Inferior parietal cortex (tissue), 1 donor: ENCODE measurements around the gene PGGHG.

Source experiments
- DNase-seq: peaks from one replicate; pipeline ENCODE4 v3.0.0-alpha.2; 2016; ENCODE audit errors: extremely low spot score

PGGHG gene

DNA sequence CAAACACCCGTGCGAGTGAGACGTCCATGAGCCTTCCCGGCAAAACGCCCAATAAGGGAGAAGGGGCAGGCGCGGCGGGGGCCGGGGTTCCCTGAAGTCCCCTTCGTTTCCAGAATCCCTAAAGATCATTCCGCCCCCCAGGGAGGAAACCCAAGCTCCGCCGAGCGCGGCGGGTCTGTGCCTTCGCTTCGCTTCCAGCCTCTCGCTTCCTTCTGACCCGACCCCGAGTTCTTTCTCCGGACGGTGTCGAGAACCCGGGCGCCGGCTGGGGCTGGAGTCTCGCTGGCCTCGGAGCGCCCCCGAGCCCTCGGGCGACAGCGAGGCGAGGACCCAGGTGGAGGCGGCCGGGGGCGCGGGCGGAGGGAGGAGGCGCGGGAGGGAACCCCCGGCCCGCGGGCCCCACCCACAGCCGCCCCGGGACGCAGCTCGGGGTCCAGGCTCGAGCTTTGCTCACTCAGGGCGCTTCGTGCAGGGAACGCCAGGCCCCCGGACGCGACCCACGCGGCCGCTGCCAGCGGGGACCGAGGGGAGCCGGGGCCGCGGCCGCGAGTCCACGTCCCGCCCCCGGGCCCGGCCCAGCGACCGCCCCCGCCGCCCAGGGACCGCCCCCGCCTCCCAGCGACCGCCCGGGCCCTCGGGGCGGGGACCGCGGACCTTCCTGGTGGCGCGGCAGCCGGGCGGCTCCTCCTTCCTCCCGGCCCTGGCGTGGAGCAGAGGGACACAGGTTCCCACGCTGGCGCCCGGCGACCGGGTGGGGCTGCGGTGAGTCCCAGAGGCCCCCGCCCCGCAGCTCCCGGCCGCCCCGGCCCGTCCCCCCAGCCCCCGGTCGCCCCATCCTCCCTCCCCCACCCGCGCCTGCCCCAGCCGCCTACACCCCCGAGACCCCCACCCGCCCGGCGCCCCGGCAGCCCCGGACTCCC lies at the start of gene PGGHG:
Gene PGGHG (plus strand): TSS at position 649 of the 920 bp plus-strand sequence. CDS start 691 bp downstream, outside the sequence.
- no peak for DNase-seq

DNA sequence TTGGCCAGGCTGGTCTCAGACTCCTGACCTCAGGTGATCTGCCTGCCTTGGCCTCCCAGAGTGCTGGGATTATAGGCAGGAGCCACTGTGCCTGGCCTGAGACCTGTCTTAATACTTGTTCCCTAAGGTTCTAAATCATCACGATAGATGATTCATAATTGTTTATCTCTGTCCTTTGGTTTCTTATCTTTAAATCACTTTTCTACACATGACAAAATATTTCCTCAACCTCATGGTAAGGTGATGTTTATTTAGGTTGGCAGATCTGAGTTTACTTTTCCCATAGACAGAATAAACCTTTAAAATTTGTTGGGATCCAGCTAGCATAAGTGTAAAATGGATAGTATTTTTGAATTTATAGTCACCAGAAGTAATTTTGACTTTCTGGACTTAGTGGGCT lies 48.6 kb upstream of the PGGHG start:
- DNase-seq: no peak

DNA sequence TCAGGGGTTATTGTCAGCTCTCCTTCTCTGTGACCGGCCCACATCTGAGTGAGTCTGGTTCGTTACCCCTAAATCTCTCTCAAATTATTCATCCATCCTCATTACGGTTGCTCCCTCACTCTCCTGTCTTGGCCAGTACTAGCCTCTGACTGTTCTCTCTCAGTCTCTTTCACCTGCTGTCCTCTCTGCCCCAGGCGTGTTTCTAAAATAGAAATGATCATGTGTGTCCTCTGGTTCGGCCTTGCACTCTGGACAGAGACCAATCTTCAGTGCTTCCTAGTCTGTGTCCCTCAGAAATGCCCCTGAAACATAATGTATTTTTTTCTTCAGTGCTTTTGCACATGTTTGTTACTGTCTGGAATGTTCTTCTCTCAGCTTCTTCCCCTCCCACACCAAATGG lies 47.3 kb upstream of the PGGHG start:
- DNase-seq: no peak

DNA sequence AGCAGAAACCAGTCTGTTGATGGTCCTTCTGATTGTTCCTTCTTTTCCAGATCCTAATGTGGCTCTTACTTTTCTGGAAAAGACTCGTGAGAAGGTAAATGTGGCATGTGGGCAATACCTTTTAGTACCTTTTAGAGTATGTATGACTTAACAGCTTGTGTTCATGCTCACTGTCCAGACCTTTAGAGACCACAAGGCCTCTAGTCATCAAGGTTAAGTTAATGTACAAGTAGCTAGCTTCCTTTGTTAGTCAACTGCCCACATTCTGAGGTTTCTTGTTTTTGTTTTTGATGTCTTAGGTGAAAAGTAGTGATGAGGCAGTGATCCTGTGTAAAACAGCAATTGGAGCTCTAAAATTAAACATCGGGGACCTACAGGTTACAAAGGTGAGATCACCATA lies 44.5 kb upstream of the PGGHG start:
- DNase-seq: no peak

DNA sequence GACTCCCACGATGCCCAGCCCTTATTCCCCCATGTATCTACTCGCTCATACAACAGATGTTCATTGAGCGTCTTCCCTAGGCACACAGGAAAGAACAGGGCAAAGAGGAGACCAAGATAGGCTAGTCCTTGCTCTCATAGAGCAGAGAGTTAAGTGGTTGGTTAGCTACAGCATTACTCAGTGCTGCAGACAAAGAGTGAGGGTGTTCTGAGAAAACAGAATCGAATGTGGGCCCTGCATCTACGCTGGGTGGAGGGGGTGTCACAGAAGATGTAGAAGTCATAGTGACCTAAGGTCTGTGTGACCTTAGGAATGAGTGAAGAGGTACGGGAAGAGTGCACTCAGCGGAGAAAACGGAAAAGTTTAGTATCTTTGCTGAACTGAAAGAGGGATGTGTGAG lies 39.9 kb upstream of the PGGHG start:
- no peak for DNase-seq

DNA sequence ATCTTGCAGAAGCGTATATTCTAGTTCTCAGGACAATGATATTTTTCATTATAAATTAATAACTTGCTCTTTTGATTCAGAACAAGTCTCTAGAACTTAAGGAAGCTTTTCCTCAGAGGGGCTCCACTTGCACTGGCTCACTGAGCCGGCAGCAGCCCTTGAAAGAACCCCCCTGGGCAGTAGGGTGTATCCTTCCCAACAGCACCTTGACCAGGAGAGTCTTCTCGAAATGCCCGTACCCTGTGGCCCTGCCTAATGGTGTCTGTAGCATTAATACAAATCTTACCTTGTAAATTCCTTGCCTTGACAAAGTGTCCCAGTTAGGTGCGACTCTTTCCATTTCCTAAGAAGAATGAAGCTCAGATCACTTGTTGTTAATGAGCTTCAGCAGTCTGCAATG lies 38.7 kb upstream of the PGGHG start:
- DNase-seq: no peak

DNA sequence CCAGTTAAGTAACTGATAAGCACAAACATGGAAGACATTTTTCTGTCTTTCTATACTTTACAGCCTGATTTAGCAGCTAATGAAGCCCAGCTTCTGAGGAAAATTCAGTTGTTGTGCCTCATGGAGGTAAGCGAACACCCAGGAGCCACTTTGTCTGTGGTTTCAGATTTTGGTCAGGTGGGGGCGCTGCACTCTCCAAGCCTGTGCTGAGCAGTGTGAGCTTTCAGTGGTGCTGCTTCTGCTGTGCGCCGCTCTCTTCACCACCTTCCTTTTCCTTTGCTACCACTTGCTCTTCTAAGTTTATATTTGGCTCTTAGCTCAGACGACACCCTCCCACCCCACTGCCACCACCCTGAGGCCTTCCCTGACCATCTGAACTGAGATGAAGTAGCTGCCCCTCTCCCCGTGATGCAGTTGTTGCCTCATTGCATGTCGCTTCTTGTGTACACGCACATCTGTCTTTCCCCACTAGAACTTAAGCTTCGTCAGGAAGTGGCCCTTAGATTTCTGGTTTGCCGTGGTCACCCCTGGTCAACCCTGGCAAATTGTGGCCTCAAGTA lies 38.1 kb upstream of the PGGHG start:
- DNase-seq: peak; percentile 47

DNA sequence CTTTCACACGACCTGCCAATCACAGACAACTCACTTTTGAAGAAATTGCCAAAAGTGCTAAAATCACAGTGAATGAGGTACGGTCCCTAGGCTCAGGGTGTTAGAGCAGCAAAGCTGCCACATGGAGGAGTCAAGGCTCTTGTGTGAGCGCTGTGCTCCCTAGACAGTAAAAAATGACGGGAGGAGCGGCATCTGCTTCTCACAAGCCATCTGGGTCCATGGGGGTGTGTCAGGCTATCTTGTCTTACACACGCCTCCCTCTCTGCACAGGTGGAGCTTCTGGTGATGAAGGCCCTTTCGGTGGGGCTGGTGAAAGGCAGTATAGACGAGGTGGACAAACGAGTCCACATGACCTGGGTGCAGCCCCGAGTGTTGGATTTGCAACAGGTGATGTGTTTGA lies 37.4 kb upstream of the PGGHG start:
- DNase-seq: no peak

DNA sequence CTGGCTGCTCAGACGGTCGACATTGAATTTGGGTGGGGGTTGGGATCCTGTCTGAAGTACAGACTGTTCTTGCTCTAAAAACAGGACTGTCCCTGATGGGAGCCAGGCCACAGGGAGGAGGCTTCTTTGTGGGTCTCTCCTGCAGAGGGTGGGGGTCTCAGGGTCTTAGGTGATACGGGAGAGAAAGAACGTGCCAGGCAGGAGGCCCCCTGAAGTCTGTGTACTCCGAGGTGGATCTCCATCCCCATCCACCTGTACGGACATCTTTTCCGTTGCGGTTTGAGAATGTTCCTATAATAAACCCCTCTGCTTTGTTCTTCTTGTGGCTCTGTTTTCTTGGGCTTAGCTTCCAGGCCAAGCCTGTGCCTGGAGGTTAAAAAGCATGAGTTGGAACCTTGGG lies 36.3 kb upstream of the PGGHG start:
- no peak for DNase-seq

DNA sequence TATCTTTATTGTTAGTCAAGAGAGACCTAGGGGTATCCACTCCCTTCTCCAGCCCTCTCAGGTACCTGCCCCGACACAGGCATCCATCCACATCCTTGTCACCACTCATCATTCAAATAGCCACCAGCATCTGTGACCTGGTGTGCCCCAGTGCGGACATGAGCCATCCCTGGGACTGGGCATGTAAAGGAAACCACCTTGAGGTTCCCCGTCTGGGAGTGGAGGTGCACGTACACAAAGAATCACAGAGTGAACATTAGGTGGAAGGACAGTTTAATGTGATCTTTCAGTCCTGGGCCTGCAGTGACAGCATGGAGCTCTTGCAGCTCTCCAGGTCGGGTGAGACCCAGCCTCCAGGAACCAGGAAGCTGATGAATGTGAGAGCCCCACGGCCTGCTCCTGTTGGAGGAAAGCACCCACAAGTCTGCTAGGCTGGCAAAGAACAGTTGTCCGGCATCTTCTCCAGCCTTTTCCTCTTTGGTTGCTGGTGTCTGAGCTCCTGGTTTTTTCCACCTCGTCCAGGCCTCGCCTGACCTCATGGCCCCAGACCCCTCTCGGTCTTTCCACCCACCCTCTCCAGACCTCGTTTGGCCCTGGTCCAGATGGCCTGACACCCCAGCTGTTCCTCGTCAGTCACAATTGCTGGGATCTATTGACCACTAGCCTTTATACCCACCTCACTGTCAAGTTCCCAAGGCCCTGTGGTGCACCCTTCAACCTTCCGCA lies 35.6 kb upstream of the PGGHG start:
- no peak for DNase-seq

DNA sequence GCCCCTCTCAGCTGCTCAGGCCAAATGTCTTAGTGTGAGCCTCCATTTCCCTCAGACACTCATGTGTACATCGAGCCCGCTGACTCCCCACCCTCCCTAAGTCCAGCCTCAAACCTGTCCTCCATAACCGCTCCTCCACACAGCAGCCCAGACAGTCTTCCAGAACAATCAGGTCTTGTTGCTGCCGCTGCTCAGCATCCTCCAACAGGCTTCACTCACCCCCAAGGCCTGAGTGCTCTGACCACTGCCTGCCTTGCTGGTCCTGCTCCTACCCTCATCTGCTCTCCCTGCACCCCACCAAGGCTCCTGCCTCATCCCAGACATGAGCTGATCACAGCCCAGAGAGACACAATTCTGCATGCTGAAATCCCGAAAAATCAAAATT lies 35.0 kb upstream of the PGGHG start:
- DNase-seq: no peak

DNA sequence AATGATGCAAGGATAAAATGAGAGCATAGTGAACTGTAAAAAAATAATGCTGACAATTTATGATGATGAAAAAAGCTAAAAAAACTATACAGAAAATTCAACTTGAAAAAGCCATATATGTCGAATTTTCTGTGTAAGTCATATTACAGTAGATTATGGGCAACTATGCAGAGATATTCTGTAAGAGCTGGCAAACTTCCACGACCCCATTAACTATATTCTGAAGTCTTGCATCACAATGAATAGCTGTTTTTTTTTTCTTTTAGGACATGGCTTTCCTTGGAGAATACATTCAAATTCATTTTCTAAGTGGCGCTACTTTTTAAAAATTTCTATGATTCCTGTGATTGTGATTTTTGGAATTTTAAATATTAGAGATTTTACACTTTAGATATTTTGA lies 33.8 kb upstream of the PGGHG start:
- DNase-seq: no peak

DNA sequence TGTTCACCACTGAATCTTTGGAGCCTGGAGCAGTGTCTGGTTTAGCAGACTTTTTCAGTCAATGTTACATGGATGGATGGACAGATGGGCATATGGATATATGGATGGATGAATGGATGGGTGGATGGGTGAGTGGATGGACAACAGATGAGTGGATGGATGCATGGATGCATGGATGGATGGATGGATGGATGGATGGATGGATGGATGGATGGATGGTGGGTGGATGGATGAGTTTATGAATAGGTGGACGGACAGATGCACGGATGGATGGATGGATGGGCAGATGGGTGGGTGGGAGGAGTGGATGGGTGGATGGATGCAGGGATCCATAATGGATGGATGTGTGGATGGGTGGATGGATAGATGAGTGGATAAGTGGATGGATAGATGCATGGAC lies 33.1 kb upstream of the PGGHG start:
- no peak for DNase-seq

DNA sequence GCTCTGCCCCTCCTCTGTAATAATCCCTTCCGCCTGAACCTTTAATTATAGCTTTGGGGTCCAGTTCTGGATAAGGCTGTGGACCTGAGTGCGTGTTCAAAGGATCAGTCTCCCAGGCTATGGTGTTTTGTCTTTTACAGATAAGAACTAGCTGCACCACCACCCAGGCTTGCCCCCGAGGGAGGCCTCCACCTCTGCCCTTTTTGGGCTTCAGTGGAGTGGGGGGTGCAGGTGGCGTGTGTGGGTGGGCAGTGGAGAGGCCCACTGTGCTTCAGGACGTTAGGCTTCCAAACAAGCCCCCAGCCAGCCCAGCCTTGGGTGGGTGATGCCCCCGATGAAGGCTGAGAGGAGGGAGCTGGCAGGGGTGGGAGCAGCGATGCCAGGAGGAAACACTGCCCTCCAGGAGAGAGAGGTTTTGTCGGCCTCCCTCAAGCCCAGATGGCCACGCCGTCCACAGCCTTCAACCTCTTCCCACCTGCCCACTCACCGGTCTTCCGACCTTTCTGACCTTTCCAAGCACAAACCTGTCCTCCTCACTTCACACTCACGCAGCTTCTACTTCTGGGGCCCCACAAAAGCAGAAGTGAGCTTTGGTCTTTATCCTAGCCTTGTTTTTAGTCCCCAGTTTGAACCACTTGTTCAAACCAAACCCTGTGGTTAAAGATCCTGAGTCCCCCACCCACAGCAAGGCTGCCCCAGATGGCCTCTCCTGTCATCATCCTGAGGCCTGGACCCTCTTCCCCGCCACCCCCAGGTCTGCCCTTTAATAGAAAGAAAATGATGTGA lies 31.8 kb upstream of the PGGHG start:
- no peak for DNase-seq

DNA sequence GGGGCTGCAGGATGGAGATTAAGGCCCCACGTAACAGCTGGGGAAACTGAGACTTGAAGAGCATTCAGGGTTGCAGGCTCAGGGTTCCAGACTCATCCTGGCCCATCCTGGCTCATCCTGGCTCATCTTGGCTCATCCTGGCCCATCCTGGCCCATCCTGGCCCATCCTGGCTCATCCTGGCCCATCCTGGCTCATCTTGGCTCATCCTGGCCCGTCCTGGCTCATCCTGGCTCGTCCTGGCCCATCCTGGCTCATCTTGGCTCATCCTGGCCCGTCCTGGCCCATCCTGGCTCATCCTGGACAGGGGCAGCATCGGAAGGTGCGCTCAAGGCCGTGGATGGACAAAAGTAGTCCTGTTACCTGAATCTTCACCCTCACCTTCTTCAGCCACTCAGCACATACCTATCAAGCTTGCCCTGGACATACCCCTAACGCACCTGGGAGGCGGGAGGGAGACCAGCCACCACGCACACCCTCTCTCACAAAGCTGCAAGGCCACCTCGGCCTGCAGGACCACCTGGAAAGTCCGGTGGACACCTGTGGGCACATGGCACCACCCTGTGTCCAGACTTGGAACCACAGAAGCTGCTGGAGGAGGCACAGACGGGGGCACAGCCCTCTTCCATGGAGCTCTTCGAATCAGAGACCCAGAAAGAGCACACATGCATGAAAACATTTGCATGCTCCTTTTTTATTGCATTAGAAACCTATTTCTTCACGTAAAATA lies 31.0 kb upstream of the PGGHG start:
- no peak for DNase-seq

DNA sequence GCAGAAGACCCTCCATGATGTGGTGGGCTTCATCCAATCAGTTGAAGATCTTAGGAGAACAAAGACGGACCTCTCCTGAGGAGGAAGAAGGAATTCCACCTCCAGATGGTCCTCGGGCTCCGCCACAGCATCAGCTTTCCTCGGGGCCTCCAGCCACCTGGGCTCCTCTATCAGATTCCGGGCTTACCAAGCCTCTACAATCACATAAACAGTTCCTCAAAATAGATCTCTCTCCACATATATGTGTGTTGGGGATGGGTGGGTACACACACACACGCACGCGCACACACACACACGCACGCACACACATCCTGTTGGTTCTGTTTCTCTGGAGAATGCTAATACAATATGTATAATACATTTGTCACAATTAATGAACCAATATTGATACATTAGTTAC lies 29.5 kb upstream of the PGGHG start:
- no peak for DNase-seq

DNA sequence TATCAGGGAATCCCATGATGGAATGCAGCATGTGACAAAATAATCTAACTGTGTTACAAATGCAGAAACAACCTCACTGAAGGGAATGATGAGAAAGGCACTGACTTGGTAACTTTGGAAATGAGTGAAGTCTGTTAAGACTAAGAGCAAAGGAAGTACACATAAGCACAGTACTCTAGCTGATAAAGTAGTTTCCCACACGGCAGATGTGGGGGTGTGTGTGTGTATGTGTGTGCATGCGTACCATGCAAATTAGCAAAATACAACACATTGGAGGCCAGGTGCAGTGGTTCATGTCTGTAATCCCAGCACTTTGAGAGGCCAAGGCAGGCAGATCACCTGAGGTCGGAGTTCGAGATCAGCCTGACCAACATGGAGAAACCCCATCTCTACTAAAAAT lies 27.3 kb upstream of the PGGHG start:
- no peak for DNase-seq

DNA sequence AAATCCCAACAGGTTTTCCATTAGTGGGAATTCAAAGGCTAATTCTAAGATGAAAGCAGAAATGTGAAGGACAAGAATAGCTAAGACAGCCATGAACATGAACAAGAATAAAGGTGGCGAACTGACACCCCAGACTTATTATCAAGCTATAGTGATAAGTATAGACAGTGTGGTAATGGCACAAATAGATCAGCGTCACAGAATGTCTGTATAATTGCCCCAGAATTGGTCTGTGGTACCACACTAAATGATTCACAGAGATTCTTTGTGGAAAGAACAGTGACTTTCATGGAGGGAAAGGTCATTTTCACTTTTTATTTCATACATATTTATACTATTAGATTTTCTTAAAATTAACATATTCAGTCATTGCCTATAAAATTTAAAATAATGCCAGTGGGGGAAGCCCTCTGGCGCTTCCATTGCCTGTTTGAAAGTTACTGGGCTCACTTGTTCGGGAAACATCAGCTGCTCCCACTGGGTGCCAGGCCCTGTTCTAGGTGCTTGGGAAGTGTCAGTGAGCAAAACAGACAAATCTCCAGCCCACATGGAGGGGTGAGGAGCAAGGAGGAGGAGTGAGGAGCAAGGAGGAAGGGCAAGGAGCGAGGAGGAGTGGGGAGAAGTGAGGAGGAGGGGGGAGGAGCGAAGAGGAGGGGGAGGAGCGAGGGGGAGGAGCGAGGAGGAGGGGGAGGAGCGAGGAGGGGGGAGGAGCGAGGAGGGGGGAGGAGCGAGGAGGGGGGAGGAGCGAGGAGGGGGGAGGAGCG lies 22.1 kb upstream of the PGGHG start:
- no peak for DNase-seq

DNA sequence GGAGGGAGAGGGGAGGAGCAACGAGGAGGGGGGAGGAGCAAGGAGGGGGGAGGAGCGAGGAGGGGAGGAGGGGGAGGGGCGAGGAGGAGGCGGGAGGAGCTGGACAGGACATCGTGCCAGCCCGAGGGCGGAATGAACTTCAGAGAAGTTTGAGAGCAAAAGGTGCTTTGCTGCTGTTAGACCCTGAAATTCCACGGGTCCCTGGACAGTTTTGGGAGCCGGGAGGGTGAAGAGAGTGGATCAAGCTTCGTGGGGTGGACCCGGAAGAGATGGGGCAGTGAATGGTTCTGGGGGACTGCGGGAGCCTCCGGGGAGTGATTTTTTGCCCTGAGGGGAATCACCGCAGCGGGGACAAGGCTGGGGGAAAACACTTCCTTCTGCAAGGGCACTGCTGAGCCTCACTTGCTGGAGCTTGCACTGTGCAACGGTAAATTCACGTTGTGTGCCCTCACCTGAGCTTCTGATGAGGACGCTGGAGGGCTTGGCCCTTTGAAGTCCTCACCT lies 21.4 kb upstream of the PGGHG start:
- DNase-seq: no peak

DNA sequence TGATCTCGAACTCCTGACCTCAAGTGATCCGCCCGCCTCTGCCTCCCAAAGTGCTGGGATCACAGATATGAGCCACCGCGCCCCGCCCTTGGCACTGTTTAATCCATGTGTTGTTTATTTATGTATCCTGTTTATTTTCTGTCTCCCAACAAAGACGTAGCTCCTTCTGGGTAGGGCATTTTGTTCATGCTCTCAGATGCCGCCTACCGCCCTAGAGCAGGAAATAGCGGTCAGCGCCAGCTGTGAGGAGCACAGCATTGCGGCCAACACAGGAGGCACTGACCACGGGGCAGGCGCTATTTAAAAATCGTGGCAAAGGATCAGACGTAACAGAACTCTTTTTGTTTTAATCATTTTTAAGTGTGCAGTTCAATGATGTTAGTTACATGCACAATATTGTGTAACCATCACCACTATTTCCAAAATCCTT lies 20.2 kb upstream of the PGGHG start:
- peak; percentile 23 for DNase-seq
